Measurements from ENCODE around the gene ACKR1.

ACKR1 gene

DNA sequence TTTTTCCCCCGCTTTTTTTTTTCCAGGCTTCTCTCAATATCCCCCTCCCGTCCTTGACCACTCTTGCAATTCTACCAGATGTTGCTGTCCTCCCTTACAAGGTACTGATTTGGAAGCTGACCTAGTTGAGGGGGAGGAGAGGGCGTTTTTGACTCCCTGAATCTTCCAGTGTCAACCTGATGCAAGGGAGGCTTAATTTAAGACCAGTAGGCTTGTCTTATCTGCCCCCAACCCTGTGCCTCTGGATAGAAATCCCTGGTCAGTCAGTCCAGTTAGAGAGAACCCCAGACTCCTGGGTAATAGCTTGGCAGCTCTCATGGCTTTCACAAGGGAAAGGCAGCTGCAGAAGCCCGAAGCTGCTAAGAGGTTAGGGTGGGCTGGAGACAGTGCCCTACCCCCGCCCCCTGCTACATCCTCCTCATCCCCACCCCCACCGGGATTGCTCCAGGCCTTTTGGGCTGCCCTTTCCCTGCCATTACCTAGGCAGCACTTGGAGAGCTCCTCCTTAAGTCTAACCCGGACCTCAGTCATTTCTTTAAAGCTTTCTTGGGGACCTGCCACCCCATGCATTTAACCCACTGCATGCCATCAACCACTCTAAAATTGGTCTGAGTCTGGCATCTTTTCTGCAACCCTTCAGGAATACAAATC lies 3.6 kb downstream of the ACKR1 start:
- TF ChIP-seq, protein P1, sequence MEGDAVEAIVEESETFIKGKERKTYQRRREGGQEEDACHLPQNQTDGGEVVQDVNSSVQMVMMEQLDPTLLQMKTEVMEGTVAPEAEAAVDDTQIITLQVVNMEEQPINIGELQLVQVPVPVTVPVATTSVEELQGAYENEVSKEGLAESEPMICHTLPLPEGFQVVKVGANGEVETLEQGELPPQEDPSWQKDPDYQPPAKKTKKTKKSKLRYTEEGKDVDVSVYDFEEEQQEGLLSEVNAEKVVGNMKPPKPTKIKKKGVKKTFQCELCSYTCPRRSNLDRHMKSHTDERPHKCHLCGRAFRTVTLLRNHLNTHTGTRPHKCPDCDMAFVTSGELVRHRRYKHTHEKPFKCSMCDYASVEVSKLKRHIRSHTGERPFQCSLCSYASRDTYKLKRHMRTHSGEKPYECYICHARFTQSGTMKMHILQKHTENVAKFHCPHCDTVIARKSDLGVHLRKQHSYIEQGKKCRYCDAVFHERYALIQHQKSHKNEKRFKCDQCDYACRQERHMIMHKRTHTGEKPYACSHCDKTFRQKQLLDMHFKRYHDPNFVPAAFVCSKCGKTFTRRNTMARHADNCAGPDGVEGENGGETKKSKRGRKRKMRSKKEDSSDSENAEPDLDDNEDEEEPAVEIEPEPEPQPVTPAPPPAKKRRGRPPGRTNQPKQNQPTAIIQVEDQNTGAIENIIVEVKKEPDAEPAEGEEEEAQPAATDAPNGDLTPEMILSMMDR (IDR thresholded peaks at IDR 0.05; ENCODE audit: low read depth, low read length, missing control alignments) = no peak
- H3K4me3 ChIP-seq (ENCODE audit: low read depth, low read length) = no peak overlapping the region
- DNase-seq (ENCODE audit: low read depth) = no peak

GRCh38 chr1:159209061-159209460 lies 4.4 kb downstream of the ACKR1 start:
- TF ChIP-seq, protein P1 (IDR thresholded peaks at IDR 0.05; ENCODE audit: low read depth, low read length, missing control alignments) = no peak
- no peak overlapping the region for H3K4me3 ChIP-seq (ENCODE audit: low read depth, low read length)
- no peak for DNase-seq (ENCODE audit: low read depth)

GRCh38 chr1:159211331-159212136 lies 6.9 kb downstream of the ACKR1 start:
- no peak overlapping the region for H3K4me3 ChIP-seq (ENCODE audit: low read depth, low read length)
- TF ChIP-seq, protein P1 (IDR thresholded peaks at IDR 0.05; ENCODE audit: low read depth, low read length, missing control alignments) = peak; percentile 85
- DNase-seq (ENCODE audit: low read depth) = no peak

DNA sequence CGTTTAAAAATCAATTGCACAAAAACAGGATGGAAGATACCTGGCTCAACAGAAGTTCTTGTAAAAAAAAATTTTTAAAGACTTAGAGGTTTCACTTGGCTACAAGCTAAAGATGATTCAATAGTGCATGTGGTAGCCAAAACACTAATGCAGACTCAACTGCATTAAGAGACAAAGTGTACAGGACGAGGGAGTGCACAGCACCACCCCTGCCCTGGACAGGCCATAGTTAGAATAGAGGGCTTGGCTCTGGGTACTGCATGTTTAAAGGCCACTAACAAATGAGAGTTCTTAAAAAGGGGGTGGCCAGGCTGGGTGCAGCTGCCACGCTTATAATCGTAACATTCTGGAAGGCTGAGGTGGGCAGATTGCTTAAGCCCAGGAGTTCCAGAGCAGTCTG lies 7.9 kb downstream of the ACKR1 start:
- H3K4me3 ChIP-seq (ENCODE audit: low read depth, low read length) = no peak overlapping the region
- DNase-seq (ENCODE audit: low read depth) = no peak
- TF ChIP-seq, protein P1 (IDR thresholded peaks at IDR 0.05; ENCODE audit: low read depth, low read length, missing control alignments) = no peak

GRCh38 chr1:159214149-159214760 lies 9.6 kb downstream of the ACKR1 start:
- TF ChIP-seq, protein P1 (IDR thresholded peaks at IDR 0.05; ENCODE audit: low read depth, low read length, missing control alignments) = peak; percentile 95
- no peak for DNase-seq (ENCODE audit: low read depth)

DNA sequence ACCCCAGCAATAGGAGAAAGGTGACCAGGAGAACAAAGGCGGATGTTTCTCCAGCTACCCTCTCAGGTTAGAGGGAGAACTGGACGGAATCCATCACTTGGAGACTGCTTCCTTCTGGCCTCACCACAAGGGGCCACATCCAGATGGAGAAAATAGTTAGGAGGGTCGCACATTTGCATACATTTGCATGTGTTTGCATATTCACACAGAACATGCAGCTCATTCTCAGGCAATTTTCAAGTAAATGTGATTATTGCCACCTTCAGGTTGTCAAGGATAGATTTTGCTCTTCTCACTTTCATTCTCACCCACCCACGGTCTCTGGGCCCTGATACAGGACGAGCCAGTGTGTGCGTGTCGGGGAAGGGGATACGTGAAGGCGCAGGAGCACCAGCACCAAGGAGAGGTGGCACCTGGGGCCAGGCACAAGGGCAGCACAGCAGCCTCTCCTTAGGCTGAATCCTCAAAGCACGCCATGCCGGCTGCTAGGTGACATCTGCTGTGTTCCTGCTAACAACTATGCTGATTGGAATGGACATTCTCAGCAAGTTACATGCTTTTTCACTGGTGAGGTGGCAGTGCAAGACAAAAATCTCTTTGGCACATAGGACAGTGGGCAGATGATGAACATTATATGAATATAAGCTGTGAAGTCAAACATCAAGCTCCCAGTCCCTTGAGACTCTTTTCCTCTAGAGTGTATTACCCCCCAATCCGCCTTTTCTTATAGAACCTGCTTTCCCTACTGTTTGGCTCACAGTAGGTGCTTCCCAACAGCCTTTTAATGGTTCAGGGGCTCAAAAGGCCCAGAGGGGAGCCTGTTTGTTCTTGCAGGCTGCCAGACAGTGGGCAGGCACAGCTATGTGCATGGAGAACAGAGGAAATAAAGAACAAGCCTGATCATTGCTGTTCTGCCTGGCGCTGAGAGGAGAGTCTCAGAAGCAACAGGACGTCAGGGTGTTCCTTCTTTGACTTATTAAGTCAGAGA lies 14.3 kb downstream of the ACKR1 start:
- H3K4me3 ChIP-seq (ENCODE audit: low read depth, low read length) = no peak overlapping the region
- TF ChIP-seq, protein P1 (IDR thresholded peaks at IDR 0.05; ENCODE audit: low read depth, low read length, missing control alignments) = no peak
- no peak for DNase-seq (ENCODE audit: low read depth)

More at GRCh38 chr1:159214149-159214760, 9.6 kb downstream of the ACKR1 start:
- no peak overlapping the region for H3K4me3 ChIP-seq (ENCODE audit: low read depth, low read length)

Data from GM12864 (cell line).